ENCODE measurements around the gene NAT10.

The NAT10 gene

GRCh38 chr11:34111722-34112270 lies 6.4 kb downstream of the NAT10 start:
- no peak for DNase-seq (ENCODE audit: low spot score)

DNA sequence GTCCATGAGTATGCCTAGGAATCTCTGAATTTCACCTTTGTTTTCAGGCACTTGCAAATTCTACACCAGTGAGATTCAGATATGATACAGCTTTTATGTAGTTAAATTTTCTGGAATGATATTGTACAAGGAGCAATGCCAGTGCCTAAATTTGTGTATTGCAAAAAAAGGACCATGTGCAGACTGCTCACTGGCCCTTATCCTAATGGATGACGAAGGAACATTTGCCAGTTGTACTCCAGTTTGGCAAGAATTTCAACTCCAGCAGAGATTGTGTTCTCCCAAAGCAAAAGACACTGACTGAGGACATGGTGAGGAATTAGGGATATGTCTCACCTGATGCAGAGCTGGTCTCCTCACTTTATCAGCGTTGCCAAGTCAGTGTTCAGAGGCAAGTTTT lies 8.6 kb downstream of the NAT10 start:
- no peak for DNase-seq (ENCODE audit: low spot score)

- DNase-seq (ENCODE audit: low spot score), result no peak
Measured at GRCh38 chr11:34114471-34114870, 9.0 kb downstream of the NAT10 start.

- DNase-seq (ENCODE audit: low spot score), result no peak
Measured at GRCh38 chr11:34120651-34121050, 15.2 kb downstream of the NAT10 start.

GRCh38 chr11:34124885-34125668 lies 19.6 kb downstream of the NAT10 start:
- no peak for DNase-seq (ENCODE audit: low spot score)

GRCh38 chr11:34126959-34127848 lies 21.8 kb downstream of the NAT10 start:
- DNase-seq (ENCODE audit: low spot score), result no peak

GRCh38 chr11:34128824-34129223 lies 23.4 kb downstream of the NAT10 start:
- no peak for DNase-seq (ENCODE audit: low spot score)

- no peak for DNase-seq (ENCODE audit: low spot score)
Measured at GRCh38 chr11:34132261-34132965, 27.0 kb downstream of the NAT10 start.

GRCh38 chr11:34134765-34135164 lies 29.3 kb downstream of the NAT10 start:
- DNase-seq (ENCODE audit: low spot score), result no peak

GRCh38 chr11:34135439-34135838 lies 30.0 kb downstream of the NAT10 start:
- no peak for DNase-seq (ENCODE audit: low spot score)

DNA sequence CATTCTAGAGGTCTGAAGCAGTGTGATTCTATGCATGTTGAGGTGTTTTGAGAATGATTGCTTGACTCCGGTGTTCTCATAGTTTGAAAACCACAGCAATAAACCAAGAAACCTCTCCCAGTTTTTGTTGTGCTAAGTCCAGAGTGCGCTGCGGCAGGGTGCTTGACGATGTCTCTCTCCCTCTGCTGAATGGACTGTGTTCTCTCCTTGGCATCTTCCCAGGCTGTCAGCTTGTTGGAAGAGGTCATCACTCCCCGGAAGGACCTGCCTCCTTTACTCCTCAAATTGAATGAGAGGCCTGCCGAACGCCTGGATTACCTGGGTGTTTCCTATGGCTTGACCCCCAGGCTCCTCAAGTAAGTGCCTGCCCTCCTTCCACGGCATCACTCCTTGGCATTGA lies 31.0 kb downstream of the NAT10 start:
- DNase-seq (ENCODE audit: low spot score), result no peak

GRCh38 chr11:34139346-34139745 lies 33.9 kb downstream of the NAT10 start:
- no peak for DNase-seq (ENCODE audit: low spot score)

DNA sequence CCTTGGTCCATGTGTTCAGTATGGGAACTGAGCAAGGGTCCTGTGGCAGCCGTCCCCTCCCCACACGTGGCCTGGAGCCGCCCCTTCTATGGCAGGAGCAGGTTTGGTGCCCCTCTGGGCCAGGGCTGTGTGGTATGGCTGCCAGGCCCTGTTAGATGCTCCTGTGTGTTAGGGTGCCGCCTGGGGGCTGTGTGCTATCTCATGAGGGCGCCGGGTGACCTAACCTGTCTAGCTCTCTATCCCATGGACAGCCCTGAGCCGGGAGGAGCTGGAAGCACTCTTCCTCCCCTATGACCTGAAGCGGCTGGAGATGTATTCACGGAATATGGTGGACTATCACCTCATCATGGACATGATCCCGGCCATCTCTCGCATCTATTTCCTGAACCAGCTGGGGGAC lies 34.7 kb downstream of the NAT10 start:
- no peak for DNase-seq (ENCODE audit: low spot score)

- DNase-seq (ENCODE audit: low spot score), result no peak
Measured at GRCh38 chr11:34143048-34143447, 37.6 kb downstream of the NAT10 start.

- DNase-seq (ENCODE audit: low spot score), result no peak
Measured at GRCh38 chr11:34145073-34145472, 39.6 kb downstream of the NAT10 start.

GRCh38 chr11:34145847-34146381 lies 40.5 kb downstream of the NAT10 start:
- no peak for DNase-seq (ENCODE audit: low spot score)

- no peak for DNase-seq (ENCODE audit: low spot score)
Measured at GRCh38 chr11:34146411-34146810, 41.0 kb downstream of the NAT10 start.

DNA sequence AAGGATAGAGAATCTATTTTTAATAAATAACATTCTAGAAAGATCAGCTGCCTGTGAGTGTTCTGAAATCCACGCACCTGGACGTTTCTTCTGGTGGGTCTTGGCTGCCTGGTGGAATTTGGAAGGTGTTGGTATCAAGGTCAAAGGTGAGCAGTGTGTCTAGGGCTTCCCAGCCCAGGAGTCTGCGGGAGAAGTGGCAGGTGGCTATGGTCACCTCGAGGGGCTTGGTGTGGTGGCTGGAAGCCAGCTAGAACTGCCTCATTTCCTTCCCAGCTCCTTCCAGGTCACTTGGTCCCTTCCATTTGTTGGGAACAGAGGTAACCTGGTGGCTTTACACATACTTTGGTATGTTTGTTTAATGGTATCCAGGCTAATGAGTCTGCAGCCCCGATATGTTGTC lies 41.4 kb downstream of the NAT10 start:
- no peak for DNase-seq (ENCODE audit: low spot score)

DNA sequence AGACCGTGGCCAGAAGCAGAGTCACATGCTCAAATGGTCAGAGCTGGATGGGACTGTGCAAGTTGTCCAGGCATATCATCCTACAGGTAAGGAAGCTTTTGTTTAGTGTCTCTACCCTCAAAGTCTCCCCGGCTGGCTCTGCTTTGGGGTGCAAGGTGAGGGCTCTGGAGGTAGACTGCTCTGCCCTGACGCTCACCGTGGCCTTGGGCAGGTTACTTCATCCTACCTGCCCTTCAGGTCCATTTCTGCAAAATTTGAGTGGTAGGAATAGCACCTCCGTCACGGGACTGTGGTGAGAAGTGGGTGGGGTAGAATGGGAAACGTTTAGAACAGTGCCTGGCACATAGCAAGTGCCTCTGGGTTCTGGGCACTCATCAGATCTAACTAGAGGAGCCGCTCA lies 42.2 kb downstream of the NAT10 start:
- no peak for DNase-seq (ENCODE audit: low spot score)

GRCh38 chr11:34148504-34149165 lies 43.2 kb downstream of the NAT10 start:
- DNase-seq (ENCODE audit: low spot score), result no peak

DNA sequence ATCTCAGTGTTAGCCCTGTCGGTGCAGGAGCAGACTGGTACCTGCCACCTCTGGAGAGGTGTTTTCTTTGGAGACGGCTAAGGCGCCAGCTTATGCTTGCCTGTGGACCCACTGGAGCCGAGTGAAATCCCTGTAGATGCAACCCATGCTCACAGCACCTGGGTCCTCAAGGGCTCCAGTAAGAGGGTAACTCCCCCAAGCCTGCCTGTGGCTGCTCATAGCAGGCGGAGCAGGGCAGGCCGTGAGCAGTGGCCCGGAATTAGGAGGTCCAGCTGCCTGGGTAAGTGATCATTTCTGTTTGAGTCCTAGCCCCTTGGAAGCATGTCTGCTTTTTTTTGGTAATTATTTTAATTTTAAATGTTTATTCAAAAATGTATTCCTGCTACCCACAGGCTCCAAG lies 43.8 kb downstream of the NAT10 start:
- DNase-seq (ENCODE audit: low spot score), result no peak

GRCh38 chr11:34149786-34150185 lies 44.4 kb downstream of the NAT10 start:
- peak; percentile 25 for DNase-seq (ENCODE audit: low spot score)

Data from kidney capillary endothelial cell (primary cell).